ENCODE measurements around the gene MSL3B.

MSL3B gene

GRCh38 chr2:233844836-233845235, 23.4 kb downstream of the MSL3B start (continued):
- TF ChIP-seq RB1 (IDR thresholded peaks at IDR 0.05; ENCODE audit: low read depth) (no peak), ZNF384 (IDR thresholded peaks at IDR 0.05; ENCODE audit: low read depth, low read length) (no peak), ZNF407 (IDR thresholded peaks at IDR 0.05; ENCODE audit: low read depth) (no peak)

All from K562 (cell line).